Measurements from ENCODE around the gene AKR7A3. TPM values are rescaled to one million over a fixed set of nuclear protein-coding genes. Genes with fewer than 3 reads are reported as not detected.

The AKR7A3 gene
- total RNA-seq, 1 donor from 2014 or later, result 2.1 TPM

GRCh38 chr1:19325368-19325957 lies 36.9 kb upstream of the AKR7A3 start:
- DNase-seq (ENCODE audit: low spot score, unreplicated experiment), result no peak
- H3K4me1 Mint-ChIP-seq (ENCODE audit: low read depth), result no peaks in the 10 kb centered on the region
- no peak overlapping the region for H3K27ac Mint-ChIP-seq
- no peaks in the 10 kb centered on the region for H3K27me3 Mint-ChIP-seq
- no peak overlapping the region for H3K4me3 Mint-ChIP-seq (ENCODE audit: low read depth)
- H3K9me3 Mint-ChIP-seq (ENCODE audit: low read depth), result no peaks in the 10 kb centered on the region
- no peak for TF ChIP-seq CTCF (IDR thresholded peaks at IDR 0.05; ENCODE audit: unreplicated experiment)
- peaks cover 11% of the 10 kb centered on the region for H3K36me3 Mint-ChIP-seq (ENCODE audit: insufficient read depth)

GRCh38 chr1:19324665-19324990 lies 36.1 kb upstream of the AKR7A3 start:
- no peaks in the 10 kb centered on the region for H3K9me3 Mint-ChIP-seq (ENCODE audit: low read depth)
- peaks cover 11% of the 10 kb centered on the region for H3K36me3 Mint-ChIP-seq (ENCODE audit: insufficient read depth)
- no peak for TF ChIP-seq CTCF (IDR thresholded peaks at IDR 0.05; ENCODE audit: unreplicated experiment)
- DNase-seq (ENCODE audit: low spot score, unreplicated experiment), result no peak
- H3K27me3 Mint-ChIP-seq, result no peaks in the 10 kb centered on the region
- no peak overlapping the region for H3K4me3 Mint-ChIP-seq (ENCODE audit: low read depth)
- no peak overlapping the region for H3K27ac Mint-ChIP-seq
- no peaks in the 10 kb centered on the region for H3K4me1 Mint-ChIP-seq (ENCODE audit: low read depth)

- Mint-ChIP-seq H3K36me3 (ENCODE audit: insufficient read depth) (peaks cover 9% of the 10 kb centered on the region), H3K9me3 (ENCODE audit: low read depth) (no peaks in the 10 kb centered on the region)
These were observed 35.6 kb upstream of the AKR7A3 start for GRCh38 chr1:19323987-19324664.

GRCh38 chr1:19322481-19322880 lies 33.9 kb upstream of the AKR7A3 start:
- H3K4me1 Mint-ChIP-seq (ENCODE audit: low read depth), result no peaks in the 10 kb centered on the region
- H3K9me3 Mint-ChIP-seq (ENCODE audit: low read depth), result no peaks in the 10 kb centered on the region
- no peak overlapping the region for H3K27ac Mint-ChIP-seq
- H3K36me3 Mint-ChIP-seq (ENCODE audit: insufficient read depth), result peaks cover 9% of the 10 kb centered on the region
- no peak for DNase-seq (ENCODE audit: low spot score, unreplicated experiment)
- no peak for TF ChIP-seq CTCF (IDR thresholded peaks at IDR 0.05; ENCODE audit: unreplicated experiment)
- H3K27me3 Mint-ChIP-seq, result no peaks in the 10 kb centered on the region
- no peak overlapping the region for H3K4me3 Mint-ChIP-seq (ENCODE audit: low read depth)

More at GRCh38 chr1:19323987-19324664, 35.6 kb upstream of the AKR7A3 start:
- Mint-ChIP-seq H3K27me3 (no peaks in the 10 kb centered on the region), H3K4me1 (ENCODE audit: low read depth) (no peaks in the 10 kb centered on the region), H3K4me3 (ENCODE audit: low read depth) (no peak overlapping the region), H3K27ac (no peak overlapping the region)
- no peak for TF ChIP-seq CTCF (IDR thresholded peaks at IDR 0.05; ENCODE audit: unreplicated experiment)
- DNase-seq (ENCODE audit: low spot score, unreplicated experiment), result no peak

GRCh38 chr1:19321071-19321470 lies 32.5 kb upstream of the AKR7A3 start:
- Mint-ChIP-seq H3K27ac (no peak overlapping the region), H3K27me3 (no peaks in the 10 kb centered on the region), H3K4me3 (ENCODE audit: low read depth) (no peak overlapping the region), H3K36me3 (ENCODE audit: insufficient read depth) (peaks cover 9% of the 10 kb centered on the region), H3K9me3 (ENCODE audit: low read depth) (no peaks in the 10 kb centered on the region), H3K4me1 (ENCODE audit: low read depth) (no peaks in the 10 kb centered on the region)
- no peak for DNase-seq (ENCODE audit: low spot score, unreplicated experiment)
- TF ChIP-seq CTCF (IDR thresholded peaks at IDR 0.05; ENCODE audit: unreplicated experiment), result no peak

Measured in progenitor cell of endocrine pancreas (in vitro differentiated cells).